GM21717 (cell line): ENCODE measurements around the gene PFKFB4.

Source experiments
- ATAC-seq: cut with Tn5 transposase; IDR thresholded peaks from one replicate; pipeline ENCODE4 v1.9.1; 2021; ENCODE audit warnings: mild to moderate bottlenecking, moderate library complexity; ENCODE audit not compliant: unreplicated experiment

PFKFB4 gene

DNA sequence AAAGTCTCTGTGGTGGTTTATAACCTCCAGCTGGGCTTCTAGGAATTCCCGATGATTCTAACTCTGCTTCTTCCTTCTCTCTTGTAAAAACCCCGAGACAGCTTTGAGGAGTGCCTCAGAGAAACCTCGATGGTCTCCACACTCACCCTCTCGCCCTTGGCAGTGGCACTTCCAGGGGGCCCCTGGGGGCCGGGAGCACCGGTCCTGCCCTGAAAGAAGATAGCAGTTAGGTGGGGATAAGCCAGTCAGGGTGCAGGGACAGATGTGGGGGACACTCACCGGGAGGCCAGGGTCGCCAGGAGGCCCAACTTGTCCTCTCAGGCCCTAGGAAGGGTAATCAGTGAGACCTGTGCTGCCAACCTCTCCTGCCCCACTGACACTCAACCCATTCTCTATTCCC, 28.8 kb upstream of the PFKFB4 start:
- no peak for ATAC-seq

DNA sequence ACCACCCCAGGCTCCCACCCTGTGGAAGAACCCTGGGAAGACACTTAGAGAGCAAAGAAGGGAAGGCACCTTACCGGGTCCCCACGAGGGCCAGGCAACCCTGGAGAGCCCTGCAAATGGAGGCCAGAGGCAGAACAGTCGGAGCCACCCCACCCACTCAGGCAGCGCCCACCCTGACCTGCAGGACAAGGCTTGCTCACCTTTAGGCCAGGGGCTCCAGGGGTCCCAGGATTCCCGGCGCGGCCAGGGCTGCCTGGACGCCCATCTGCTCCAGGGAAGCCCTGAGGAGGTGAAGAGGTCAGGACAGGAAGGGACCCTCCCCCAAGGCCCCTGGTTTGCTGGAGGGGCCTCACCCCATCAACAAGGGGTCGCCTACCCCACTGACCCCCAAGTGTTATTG, 28.2 kb upstream of the PFKFB4 start:
- no peak for ATAC-seq

DNA sequence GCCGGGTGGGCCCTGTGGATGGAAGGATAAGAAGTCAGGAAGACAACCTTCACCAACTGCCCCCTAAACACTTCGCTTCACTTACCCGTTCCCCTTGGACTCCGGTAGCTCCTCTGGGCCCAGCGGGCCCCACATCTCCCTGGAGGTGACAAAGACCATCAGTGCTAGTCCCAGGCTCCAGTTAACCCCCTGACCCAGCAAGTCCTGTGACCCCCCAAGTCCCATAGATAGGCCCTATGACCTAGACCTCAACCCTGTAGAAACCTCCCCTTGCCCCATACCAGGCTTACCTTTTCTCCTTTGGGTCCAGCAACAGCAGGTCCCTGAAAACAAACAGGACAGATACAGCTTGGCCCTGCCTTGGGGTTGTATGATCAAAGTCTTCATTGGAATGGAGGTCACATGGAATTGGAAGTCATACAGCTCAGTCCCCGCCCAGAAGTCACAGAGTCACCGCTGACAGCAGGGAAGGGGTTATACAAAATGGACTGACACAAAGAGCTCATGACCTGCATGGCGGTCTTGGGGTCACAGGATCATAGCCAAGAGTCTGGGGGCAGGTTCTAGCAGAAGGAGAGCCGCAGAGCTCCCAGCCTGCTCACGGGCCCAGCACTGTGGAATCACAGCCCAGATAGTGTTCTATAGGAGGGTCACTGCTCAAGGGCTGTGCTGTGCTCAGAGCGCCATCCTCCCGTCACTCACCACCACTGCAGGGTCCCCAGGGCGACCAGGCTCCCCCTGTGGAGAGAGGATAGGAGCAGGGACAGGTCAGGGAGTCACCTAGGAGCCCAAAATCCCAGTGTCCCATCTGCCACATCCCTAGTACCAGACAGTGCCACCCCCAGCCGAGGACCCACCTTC, 25.2 kb upstream of the PFKFB4 start:
- no peak for ATAC-seq

DNA sequence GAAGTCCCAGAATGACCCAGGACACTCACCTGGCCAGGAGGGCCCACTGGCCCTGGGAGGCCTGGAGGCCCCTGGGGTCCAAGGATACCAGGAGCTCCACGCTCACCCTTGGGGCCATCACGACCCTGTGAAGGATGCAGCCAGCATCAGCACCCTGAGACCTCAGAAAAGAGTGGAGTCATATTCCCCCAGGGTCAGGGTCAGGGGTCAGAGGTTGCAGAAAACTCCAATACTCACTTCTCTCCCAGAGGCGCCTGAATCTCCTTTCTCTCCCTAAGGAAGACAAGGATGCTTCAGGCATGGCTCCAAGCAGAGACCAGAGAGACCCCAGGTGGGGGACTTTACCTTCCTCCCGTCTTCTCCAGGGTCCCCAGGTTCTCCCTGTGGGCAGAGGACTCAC, 20.0 kb upstream of the PFKFB4 start:
- ATAC-seq, result no peak

DNA sequence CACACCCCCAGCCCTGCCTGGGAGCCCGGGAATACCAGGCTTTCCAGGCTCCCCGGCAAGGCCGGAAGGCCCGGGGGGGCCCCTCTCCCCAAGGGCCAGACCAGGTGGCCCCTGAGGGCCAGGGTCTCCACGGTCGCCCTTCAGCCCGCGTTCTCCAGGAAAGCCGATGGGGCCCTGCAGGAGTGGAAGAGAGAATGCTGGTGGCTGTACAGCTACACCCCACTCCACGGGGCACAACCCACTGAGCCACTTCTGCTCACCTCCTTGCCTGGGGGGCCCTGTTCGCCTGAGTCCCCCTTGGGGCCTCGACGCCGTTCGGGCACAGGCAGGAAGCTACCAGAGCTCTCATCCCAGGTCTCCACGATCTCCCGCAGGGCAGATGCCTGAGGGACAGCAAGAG, 18.8 kb upstream of the PFKFB4 start:
- no peak for ATAC-seq

DNA sequence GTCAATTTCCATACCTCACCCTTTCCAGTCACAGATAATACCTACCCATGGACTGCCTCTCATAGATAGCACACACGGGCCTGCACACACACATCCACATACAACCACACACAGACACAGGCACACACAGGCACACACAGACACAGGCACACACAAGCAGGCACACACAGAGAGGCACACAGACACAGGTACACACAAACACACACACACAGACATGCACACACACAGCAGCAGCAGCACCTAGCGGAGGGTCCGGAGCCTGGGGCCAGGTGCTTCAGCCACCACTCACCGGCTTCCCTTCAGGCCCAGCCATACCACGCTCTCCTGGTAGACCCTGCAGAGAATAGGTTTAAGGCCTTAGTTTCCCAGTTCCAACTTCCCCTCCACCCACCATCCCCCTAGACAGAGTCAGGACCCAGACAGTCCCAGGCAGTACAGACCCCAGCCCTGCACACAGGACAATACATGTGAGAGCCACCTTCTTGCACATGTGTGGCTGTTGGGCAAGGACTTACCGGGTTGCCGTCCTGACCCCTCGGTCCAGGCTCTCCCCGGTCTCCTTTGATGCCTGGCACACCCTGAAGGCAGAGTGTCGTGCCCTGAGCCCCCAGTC, 17.5 kb upstream of the PFKFB4 start:
- no peak for ATAC-seq

DNA sequence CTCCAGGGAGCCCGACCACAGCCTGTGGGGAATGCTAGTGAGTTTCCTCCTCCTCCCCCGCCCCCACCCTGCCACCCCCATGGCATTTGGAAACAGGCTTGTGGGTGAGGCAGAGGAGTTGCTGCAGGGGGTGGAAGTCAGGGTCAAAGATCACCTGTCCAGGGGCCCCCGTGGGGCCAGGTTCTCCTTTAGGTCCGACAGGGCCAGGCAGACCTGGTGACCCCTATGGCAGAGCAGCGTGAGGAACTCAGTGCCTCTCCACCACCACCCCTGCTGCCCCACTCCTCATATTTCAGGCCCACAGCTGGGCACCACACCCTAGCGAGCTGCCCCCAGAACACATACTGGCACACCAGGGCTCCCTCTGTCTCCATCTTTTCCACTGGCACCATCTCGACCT, 15.9 kb upstream of the PFKFB4 start:
- no peak for ATAC-seq

DNA sequence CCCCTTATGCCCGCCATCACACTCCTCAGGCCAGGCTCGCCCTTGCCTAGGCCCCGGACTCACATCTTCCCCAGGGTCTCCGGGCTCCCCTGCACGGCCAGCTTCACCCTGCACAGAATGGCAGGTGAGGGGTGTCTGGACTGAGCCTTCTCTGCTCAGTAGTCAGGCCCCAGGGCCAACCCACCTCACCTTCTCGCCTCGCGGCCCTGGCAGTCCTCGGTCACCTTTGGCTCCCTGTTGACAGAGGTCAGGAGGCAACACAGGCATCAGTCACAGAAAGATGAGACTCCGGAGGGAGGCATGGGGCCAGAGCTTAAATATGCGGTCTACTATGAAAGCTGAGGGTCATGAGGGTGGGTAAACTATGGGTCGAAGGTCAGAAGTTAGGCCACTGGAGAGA, 15.3 kb upstream of the PFKFB4 start:
- ATAC-seq, result no peak

DNA sequence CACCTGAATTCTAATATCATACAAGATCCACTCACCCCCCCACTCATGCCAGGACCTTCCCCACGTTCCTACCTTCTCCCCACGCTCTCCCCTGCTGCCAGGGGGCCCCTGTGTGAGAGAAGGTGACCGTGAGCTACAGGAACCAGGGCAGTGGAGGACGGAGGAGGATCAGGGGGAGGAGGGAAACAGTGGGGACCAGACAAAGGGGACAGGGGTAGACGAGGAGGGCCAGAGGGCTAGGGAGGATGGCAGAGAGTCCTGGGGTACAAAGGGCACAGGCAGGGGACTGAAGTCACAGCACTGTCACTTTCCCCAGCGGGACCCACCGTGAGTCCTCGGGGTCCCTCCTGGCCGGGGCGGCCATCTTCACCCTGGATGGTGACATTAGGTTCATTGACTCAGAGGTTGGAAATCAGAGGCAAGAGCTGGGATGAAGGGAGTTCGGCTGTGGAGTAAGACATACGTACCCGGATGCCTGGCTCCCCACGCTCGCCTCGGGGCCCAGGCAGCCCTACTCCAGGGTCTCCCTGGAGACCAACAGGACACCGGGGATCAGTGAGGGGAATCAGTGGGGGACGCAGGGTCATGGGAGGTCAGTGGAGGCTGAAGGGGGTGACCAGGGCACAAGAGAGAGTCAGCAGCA, 13.3 kb upstream of the PFKFB4 start:
- no peak for ATAC-seq

DNA sequence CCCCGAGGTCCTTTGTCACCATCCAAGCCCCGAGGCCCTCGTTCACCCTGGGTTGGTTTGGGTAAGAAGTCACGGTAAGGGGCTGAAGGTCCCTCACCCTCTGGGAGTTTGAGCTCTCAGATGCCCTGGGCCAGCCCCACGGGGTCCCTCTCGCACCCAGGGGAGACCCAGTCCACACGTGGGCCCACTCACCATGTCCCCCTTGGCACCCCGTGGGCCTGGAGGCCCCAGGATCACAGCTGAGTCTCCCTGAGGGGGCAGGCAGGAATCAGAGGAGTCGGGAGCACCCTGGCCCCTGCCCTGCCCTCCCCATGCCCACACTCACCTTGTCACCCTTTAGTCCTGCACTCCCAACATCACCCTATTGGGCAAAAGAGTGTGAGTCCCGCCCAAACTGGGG, 12.8 kb upstream of the PFKFB4 start:
- ATAC-seq, result no peak

DNA sequence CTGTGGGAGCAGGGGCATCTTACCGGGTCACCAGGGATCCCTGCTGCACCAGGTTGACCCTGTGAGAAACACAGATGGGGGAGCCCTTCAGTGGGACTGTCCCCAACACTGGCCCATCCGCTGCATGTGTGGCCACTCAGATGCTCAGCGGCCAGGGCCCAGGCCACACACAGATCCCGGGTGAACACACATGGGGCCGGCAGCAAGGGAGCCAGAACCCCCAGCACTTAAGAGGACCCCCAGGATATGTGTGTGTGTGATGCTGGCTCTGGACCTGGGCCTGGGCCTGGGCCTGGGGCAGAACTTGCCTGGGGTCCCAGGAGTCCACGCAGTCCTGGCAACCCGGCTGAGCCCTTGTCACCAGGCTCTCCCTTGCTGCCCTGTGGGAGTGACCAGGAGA, 11.9 kb upstream of the PFKFB4 start:
- ATAC-seq, result no peak

DNA sequence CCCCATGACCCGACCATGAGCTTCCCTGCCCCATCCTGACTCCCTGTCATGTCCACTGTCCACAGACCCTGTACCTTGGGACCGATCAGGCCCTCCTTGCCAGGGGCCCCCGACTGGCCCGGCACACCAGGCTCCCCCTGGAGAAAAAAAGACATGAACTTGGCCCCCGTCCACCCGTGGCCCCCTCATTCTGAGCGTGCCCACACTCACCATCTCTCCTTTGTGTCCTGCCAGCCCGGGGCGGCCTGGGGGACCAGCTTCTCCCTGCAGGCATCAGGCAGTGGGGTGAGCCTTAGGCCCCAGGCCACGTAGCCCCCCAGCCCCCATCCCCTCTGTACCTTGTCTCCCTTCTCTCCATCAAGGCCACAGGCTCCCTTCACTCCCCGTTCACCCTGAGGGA, 10.9 kb upstream of the PFKFB4 start:
- no peak for ATAC-seq

DNA sequence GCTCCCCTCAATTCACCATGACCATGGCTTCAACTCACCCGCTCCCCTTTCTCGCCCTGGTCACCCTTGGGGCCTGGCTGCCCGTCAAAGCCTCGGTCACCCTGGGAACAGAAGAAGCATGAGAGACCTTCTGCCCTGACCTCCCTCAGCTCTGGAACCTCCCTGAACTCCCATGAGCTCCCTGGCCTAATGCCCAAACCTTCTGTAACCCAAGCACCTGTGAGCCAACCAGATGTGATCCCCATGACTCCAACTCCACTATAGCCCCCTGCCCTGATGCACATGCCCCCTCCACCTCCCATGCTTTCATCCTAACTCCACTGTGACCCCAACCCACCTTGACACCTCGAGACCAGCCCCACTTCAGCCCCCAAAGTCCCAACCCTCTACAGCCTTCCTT, 10.5 kb upstream of the PFKFB4 start:
- ATAC-seq, result no peak

DNA sequence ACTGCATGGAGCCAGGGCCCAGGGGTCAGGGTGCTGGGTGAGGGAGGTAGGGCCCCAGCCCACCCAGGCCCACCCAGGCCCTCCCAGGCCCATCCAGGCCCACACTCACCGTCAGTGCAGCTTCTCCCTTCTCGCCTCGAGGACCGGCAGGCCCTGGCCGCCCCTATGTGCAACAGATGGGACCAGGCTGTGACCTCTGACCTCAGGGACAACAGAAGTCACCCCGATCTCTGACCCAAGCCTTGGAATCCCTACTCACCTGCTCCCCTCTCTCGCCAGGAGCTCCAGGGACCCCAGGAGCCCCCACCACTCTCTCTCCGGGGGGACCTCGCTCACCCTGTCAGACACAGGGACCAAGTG, 9.8 kb upstream of the PFKFB4 start:
- no peak for ATAC-seq

DNA sequence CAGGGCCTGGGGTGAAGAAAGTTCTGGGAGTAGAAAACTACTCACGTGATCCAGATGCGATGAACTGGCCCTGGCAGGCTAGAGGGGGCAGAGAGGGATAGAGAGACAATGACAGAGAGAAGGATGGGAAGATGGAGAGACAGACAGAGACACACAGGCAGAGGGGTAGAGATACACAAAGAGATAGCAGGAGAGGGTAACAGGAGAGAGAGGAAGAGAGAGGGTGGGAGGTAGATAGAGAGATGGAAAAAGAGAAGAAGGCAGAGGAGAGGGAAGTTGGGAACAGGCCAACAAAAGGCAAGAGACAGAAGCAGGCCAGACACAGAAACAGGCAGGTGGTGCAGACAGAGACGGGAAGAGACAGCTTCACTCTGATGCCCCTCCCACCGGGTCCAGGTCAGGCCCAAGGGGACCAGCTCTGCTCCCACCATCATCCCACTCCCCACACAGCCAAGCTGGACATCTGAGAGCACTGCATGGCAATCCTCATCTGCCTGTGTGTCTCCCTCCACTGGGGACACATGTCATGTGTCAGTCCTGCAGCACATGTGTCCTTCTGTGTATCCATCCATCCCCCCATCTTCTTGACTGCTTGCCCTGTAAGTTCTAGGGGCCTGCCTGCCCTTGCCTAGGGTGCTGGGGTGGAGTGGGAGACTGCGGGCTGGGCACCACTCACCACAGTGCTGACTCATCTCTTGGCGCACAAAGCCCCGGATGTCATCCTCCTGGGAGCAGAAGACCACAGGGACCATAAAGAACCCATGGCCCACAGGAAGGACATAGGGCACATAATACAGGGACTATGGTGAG, 9.2 kb upstream of the PFKFB4 start:
- ATAC-seq, result no peak

DNA sequence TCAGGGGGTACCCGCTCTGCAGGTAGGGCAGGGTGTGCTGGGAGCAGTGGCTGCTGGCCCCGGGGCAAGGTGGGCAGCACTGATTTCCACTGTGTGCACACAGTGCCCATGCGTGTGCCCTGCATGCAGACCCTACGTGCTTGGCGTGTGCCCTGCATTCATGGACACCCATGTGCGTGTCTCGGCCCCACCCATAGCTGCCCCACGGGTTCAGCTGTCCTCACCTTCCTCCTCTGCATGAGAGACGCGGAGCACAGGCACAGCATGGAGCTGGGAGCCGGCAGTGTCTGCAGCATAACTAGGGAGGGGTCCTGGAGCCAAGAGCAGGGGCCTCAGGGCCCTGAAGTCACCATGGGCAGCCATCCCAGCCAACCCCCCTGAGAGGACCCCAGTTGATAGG, 8.6 kb upstream of the PFKFB4 start:
- no peak for ATAC-seq

DNA sequence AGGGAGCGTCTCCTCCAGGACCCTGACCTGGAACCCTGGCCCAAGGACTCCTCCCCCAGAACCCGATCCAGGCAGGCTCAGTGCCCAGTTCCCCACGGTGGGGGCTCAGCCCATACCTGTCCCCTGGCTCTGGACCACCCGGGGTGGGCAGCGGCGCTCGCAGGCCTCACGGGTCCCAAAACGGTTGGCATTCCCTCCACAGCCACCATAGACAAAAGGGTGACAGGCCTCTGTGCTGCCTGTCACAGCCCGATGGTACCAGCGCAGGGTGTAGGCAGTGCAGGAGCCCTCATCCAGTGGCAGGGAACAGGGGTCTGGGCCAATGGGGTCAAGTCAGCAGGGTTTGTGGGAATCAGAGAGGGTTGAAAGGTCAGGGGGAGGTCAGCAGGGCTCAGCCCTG, 8.1 kb upstream of the PFKFB4 start:
- ATAC-seq, result no peak

DNA sequence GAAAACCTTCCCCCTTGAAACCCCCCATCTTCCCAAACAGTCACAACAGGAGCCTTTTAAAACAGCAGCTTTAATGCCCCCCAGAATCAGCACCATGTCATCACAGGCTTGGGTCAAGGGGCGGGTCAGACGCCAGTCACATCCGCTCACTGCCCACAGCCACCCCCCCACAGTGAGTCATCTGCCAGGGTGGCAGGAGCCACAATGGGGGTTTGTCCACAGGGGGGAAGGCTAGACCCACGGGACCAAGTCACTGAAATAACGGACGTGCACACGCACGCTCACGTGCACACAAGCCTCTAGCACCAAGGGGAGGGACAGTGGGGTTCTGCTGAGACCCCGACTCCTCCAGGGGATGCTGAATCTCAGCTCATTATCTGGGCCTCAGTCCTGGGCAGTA, 7.4 kb upstream of the PFKFB4 start:
- ATAC-seq, result no peak

DNA sequence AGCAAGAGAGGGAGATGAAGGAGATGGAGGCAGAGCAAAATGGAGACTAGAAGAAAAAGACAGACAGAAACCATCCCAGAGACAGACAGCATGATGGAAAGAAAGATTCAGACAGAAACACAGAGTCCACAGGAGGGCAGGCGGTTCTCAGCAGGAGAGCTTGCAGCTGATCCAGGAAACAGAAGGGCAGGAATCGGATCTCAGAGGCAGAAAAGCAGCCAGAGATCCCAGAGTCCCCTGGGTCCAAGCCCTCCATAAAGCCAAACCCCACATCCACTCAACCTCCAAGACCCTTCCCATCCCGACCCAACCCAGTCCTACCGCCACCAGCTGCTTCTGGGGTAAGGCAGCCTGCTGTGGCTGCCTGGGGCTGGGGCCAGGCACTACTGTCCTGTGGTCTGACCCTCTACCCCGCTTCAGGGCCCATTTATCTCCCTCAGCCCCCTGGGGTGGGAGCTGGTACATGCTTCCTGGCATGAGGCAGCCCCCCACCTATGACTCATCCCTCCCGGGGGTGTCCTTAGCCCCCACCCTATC, 6.8 kb upstream of the PFKFB4 start, which contains the start of gene UCN2:
TSS of gene UCN2 (minus strand) at position 400 of the 537 bp plus-strand sequence. CDS start 657 bp downstream, outside the sequence.
- no peak for ATAC-seq

DNA sequence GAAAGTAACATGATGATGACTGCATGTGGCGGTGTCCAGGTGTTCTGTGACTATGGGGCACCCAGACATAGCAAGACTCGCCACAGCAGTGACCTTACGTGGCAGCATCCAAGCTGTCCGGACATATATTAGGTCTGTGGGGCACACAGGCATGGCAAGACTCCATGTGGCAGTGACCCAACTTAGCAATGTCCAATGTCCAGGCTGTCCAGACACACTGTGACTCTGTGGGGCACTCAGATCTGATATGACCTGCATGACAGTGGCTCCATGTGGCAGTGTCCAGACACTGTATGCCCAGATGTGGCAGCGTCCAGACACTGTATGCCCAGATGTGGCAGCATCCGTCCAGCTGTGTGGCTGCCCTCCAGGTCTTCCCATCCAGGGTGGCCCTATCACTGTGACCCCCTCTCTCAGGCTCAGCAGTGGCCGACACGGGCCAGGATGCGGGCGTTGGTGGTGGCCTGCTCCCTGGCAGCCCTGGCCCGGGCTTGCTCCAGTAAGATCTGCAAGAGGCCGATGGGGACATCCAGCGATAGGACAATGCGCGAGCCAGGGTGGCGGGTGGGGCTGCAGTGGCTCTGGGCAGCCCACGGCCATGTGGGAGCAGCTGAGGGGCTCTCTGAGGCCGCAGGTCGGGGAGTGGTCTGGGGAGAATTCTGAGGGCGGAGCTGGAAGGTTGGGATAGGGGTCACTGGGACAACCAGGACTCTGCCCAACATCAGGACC, 5.9 kb upstream of the PFKFB4 start:
- ATAC-seq, result no peak
